Measurements from ENCODE around the gene PLCB1.

The PLCB1 gene

DNA sequence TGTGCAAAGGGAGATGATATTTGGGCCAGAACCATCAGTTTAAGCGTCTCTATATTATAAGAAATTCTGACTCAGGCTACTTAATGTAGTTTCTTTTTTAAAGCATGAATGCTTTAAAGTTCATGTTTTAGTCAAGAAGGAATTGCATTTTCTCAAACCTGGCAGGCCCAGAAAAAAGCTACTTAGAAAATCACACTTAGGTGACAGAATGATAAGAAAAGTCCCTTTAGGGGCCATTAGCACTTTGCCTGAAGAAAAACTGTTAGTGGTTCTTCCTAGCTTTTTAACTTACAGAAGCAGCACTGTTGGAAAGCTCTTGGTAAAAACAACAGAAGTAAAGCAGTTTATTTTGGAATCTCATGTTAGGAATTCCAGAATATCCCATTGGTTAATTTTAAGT is 387.8 kb downstream of the PLCB1 start:
- no peak for DNase-seq

DNA sequence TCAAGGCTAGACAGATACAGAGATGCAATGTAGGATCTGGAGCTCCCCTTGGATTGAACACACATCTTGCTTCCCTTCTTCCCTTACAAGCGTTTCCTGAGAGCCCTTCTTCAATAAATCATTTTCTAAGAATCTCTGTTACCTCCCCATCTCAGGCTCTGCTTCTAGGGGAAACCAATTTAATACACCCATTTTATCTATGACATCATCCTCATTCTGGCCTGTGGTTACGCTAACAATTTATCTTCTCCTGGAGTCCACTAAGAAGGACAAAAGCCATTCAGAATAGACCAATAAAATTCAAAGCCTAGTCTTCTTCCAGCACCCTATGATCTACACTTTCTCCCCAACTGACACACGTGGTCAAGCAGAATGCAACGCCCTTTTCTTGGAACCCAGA is 390.1 kb downstream of the PLCB1 start:
- DNase-seq, result no peak

DNA sequence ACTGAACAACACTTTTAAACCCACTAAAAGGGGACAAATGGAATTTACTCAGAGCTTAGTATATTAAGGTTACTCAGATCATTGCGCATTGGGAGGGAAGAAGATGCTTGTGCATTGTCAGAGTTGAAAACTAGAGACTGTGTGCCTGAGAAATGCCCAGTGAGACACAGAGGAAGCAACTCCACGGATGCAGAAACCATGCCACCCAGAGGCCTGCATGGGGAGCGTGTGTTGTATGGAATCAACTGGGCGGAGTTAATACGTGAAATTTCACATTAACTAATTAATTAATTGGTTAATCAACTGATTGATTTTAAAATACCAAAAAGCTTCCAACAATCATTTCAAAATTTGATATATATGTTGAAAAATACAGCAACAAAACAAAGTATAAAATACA is 391.6 kb downstream of the PLCB1 start:
- no peak for DNase-seq

DNA sequence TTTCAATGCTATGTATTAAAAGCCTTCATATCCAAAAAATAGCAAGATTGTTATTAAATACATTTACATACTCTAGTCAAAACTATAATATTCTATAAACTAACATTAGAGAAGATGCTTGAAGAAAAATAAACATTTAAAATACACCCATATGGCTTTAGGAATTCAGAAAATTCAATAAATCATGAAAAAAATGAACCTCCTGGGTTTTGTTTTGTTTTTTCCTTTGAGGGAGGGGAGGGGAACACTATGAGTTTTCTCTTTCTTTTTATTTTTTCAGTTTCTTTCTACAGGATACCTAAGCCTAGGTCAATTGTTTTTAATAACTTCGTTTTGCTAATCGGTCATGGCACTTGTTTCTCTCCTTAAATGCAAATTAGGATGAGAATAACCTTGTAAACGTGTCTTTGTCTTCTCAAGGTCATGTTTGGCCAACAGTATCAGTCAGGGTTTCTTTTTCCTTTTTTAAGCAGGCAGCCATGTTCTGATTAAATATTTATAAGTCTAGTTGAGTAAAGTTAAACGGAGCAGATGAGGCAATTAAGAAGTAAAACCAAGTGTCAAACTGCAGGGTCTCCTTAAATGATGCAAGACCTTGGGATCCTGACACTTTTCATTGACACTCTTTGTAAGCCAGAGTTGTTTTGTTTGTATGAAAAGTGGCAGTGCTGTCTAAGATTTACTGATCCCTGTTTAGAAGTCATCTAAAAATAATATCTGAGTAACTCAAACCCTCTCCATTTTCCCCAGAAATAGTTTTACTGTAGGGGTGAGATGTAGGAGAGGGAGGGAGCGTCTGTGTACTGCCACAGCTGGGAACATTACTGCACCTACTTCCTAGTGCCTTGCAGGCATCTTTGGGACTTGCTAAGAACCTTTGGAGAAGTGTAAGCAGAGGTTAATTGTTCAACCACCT is 392.3 kb downstream of the PLCB1 start:
- DNase-seq, result no peak

DNA sequence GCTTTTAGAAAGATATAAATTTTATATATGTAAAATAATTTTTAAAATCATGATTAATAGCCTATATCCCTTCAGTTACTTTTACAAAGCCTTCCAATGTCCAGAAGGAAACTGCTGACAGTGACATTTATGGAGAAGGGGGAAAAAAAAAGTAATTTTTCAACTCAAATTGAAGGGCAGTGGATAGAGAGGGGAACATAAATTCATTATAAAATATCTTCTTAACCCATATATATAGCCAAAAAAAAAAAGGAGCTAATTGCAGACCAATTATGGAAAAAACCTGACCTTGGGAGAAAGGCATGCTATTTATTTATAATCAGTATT is 392.9 kb downstream of the PLCB1 start:
- no peak for DNase-seq

DNA sequence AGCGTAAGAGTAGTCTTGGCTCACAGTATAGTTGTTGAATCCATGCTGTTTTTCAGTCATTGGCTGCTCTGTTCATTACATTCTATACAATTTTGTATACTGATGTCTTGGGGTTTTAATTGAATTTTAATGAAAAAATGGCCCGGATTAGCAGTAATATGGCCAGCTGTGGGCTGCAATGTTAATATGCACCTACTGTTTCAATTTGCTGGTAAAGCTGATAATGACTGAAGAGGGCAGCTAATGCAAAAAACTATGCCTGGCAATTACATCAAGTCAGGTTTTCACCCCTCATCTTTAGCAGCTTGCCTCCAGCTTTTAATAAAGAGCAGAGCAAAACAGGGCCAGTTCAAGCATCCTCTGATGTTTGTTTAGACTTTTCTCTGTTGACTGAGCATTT is 394.5 kb downstream of the PLCB1 start:
- DNase-seq, result no peak

DNA sequence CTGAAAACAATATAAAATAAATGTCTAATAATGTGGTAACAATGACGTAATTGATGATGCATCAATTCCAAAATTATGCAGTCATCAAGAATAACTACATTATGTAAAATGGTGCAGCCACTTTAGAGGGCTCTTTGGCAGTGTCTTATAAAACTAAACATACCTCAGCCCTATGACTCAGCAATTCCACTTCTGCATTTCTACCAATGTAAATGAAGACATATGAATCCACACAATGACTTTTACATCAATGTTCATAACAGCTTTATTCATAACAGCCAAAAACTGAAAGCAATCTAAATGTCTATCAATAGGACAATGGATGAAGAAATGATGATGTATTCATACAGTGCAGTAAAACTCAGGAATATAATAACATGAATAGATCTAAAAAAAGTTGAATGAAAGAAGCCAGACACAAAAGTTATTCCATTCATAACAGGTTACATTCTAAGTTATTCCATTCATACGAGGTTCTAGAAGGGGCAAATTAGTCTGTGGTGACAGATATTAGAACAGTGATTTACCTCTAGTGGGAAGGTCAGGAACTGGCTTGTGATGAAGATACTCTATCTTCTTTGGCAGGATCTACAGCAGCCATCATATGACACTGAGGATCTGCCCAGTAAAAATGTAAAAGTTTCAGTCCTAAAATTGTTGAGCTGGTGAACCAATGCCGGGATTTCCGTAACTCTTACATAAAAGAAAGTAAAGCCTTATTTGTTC is 396.1 kb downstream of the PLCB1 start:
- DNase-seq, result no peak

DNA sequence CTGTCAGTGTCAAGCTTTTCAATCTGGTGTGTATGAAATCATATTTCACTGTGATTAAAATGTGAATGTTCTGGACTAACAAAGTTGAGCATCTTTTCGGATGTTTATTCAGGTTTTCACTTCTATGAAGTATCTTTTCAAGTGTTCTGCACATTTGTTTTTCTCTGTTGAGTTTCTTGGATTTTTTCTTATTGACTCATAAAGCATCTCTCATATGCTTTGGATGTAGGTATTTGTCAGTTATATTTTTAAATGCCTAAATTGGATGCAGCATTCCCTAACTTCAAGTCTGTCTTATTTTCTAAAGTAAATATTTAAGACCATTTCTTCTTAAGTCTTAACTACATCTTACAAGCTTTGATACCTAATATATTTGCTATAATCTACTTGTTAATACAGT is 398.0 kb downstream of the PLCB1 start:
- DNase-seq, result no peak

DNA sequence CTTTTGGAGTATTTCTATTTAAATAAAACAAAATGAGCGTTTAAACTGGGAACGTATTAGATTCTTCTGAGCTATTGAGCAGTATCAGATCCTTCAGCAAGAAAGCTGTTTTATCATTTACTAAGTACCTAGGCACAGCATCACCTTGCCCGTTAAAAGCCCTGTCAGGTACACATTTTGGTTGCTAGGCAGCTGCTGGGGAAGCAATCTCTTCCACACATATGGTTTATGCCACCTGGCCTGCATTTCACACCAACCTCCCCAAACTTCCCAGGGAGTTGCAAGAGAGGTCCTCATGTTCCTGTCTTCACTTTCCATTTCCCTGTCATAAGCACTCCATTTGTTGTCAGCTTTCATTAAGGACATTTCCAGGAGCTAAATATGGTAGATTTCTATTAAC is 400.1 kb downstream of the PLCB1 start:
- no peak for DNase-seq

DNA sequence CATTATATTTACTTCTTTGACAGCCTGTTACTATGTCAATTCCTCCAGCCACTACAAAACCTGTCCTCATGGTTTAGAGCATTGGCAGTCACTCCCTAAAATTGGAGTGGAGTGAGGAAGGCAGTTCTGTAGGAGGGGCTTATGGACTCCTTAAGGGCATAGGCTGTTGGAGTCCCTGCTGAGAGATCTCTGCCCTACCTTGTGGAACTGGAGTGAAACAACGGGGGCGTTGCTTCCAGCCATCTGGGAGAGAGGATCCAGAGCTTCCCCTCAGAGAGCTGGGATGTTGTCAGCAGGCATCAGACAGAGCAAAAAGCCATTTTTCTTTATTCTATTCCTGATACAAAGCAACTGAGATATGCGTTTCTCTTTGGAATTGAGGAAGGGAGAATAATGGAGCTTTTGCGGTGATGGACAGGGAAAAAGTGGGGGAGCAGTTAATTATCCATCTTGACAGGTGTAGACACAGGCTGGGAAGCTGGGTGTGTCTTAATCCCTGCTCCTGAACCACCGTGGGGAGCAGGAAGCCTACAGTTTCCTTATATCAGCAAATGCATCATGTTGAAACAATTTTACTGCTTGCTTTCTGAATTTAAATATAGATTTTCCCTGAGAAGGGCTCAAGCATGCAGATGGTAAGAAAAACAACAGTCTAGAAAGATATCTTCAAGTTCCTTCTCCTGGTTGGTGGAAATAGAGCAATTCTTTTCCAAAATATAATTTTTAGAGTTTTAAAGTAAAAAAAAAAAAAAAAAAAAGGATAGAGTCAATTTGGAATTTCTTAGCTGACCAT is 402.5 kb downstream of the PLCB1 start:
- no peak for DNase-seq

DNA sequence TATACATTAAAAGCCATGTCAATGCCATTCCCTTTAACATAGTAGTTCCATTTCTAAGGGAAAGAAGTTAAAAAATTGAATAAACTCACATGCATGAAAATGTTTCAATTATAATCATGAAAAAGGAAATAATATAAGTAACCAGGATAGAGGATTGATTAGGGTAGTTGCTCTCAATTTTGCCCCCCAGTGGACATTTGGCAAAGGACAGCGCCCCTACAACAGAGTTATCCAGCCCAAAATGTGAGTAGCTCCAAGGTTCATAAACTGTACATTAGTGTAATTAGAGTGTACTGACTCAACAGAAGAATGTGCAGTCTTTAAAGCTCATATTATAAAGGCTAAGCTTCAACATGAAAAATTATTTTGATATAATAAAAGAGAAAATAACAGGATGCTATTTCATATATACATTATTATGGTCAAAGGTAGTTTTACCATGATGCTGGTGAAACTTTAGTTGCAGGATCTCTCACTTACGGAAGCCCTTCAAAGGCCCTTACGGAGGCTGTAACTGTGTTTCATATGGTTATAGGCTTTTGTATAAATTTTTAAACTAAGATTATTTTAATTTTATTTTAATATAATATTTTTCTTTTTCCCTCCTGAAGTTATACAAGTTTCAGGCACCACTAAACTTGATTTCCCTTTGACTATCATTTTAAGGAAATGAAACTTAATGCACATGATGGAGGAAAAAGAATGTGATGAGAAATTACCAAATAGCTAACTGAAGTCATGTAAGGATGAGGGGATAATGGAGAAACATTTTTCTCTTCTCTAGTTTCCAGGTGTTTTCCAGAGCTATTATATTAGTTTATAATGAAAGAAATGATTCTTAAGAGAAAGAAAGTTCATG is 403.6 kb downstream of the PLCB1 start:
- DNase-seq, result no peak

DNA sequence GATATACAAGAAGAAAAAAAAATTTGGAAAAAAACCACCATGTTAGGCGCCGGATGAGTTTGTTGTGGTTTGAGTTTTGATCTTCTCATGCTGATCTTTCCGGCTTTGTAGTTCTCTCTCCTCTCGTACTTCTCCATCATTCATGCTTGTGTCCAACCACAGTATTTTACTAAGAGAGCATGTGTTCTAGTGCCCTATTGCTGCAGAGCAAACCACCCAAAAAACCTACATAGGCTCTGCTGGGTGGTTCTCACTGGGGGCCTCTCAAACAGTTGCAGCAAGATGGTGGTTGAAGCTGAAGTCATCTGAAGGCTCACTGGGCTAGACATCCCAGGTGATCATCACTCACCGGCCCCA is 404.2 kb downstream of the PLCB1 start:
- DNase-seq, result no peak

DNA sequence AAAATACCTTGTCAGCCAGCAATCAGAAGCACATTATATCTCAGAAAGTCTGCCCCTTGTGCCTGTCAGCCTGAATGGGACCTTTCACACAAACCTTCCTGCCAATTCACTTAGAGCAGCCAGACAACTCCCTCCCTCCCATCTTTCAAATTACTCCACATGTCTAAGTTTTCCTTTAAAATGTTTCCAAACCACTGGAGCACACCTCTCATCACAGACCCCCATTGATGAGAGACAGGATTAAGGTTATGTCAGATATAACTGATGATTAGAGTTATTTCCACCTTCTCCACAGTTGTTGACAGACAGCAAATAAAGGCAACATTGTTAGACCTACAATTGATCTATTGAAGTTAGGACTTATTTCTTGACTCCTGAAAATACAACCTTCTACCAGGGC is 408.4 kb downstream of the PLCB1 start:
- DNase-seq, result no peak

DNA sequence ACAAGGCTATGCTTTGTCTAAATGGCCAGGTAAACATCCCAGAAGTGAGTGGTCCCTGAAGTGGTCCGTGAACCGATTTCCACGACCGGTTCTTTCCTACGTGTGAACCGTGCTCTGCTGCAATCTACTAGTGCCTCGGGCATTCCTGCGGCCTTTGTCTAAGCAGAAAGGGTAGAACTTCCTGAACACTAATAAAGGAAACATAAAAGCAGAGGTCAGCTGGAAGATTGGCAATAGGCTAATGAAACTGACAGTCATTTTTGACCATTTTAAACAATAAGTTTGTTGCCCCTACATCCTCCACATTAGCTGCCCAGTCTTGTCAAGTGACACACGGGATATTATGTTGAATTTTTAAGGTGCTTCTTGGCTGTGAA is 410.0 kb downstream of the PLCB1 start:
- no peak for DNase-seq

DNA sequence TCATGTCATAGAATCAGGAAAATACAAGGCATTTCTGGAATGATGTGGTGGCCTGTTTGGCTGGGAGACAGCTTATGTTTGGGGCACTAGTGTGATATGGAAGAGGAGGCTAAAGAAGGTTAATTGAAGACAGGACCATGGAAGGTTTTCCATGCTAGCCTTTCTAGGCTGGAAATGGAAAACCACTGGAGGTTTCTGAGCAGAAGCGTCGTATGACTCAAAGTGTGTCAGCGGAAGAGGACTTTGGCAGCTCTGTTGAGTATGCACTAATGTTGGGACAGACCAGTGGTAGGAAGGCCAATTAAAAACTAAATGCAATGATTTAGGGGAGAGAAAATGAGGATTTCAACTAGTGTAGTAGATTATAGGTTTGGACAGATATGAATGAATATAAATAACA is 413.1 kb downstream of the PLCB1 start:
- no peak for DNase-seq

DNA sequence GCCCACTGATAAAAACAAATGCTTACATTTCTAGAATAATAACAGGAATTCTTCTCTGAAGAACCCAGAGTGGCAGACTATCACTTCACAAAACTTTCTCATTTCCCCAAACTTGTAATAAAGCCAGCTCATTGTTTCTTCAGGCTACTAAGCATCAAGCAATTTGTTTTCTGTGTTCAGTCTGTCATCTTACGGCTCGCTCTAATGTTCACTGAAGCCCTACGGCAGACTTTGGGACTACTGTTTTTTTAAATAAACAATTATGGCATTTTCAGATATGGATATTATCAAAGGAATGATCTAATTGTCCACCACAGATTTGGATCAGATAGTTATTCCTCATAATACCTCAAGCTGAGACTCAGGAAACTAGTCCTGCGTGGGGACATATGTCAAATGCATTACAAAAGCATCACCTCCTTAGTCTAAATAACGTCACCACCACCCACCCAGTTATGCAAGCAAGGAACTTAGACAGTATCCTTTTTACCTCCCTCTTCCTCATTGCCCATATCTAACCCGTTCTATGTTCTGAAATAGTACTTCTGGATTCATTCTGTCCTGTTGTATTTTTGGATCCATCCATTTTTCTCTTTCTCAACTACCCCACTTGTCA is 415.1 kb downstream of the PLCB1 start:
- DNase-seq, result no peak

DNA sequence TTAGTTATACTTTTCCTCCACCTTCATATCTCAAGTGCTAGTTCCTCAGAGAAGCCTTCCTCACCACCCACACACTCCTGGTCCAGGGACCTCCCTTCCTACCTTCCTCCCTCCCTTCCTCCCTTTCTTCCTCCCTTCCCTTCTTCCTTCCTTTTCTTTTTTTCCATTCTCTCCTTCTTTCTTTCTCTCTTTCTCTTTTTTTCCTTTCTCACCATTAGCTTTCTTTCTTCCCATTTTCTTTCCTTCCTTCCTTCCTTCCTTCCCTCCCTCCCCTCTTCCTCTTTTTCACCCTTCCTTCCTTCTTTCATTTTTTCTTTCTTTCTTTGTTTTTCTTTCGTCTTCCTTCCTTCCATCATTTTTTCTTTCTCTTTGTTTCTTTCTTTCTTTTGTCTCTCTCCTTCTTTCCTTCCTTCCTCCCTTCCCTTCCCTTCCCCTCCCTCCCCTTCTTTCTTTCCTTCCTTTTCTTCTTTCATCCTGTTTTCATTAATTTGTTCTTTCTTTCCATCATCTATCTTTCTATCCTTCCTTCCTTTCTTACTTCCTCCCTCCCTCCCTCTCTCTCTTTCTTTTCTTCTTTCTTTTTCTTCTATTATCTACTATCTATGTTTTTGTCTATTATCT is 416.0 kb downstream of the PLCB1 start:
- DNase-seq, result no peak

DNA sequence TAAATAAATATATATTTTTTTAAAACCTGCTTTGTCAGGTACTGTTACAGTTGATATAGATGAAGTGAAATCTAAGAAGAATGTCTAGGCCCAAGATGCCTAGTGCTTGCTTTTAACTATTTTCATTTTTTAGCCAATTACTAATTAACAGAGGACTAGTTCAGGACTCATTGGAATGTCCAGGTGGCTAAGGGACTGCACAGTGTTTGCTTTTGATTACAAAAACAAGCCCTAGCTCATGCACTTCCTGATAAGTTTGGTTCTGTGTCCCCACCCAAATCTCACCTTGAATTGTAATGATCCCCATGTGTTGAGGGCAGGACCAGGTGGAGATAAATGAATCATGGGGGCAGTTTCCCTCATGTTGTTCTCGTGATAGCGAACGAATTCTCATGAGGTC is 417.1 kb downstream of the PLCB1 start:
- no peak for DNase-seq

DNA sequence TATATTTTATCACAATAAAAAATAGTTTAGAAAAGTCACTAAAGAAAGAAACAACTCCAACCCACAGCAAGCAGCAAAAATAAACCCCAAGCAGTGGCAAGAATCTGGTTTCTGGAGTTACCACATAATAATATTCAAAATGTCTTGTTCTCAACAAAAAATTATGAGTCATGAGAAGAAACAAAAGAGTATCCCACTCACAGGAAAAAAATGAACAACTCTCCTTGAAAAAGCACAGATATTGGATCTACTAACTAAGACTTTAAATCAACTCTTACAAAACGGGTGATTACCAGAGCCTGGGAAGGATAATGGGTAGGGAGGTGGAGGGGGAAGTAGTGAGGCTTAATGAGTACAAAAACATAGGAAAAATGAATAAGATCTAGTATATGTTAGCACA is 425.6 kb downstream of the PLCB1 start:
- no peak for DNase-seq

DNA sequence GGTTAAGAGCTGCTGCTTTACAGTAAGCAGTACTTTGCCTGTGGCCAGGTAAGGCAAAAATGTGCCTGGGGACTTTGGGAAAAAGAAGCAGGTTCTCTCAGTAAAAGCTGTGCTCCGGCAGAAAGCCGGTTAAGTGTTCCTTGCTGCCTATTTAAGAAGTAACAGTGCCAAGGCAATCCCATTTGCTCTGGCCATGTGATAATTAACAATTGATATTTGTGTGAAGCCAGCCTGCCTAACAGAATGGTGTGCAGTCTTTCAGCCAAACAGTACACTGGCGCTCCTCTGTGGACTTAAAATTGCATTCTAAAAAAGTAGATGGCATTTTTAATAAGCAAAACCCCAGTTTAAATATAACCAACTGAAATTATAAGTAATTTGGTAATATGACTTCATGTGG is 430.3 kb downstream of the PLCB1 start:
- DNase-seq, result no peak

DNA sequence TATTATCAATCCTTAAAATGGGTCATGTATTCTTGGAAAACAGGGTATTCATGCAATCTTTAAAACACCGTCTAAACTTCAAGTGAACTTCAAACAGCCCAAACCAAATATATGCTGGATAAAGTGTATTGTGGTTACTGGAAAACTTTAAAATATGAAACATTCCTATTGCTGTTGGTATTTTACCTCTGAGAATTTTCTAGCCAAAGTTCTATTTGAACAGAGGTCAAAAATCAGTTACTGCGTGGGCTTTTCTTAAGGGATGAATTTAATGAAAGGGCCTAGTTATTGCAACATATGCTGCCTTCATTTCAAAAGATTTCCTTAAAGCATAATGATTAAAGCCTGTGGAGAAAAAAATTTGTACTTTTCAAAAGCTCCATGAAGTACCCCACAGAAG is 436.0 kb downstream of the PLCB1 start:
- no peak for DNase-seq

DNA sequence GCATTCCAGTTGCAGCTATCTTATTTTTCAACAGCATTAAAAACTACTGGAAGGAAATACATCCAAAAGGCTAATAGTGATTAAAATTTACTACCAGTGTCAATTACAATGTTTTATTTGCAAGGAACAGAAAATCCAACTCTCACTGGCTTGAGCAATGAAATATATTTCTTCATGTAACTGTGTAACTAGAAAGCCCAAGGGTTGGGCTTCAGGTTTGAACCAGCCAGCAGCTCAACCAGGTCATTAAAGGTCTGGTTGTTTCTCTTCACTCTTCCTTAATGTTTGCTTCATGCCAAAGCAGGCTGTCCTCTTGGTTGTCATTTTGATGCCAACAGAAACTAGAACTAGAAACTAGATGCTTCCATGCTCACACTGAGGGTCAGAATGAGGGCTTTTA is 437.7 kb downstream of the PLCB1 start:
- DNase-seq, result no peak

Data from right hindlimb (tissue), 1 donor.